Osteocyte (in vitro differentiated cells): ENCODE measurements around the gene APP. TPM values are rescaled to one million over a fixed set of nuclear protein-coding genes. Genes with fewer than 3 reads are reported as not detected.

Source experiments
- DNase-seq: peaks from one replicate; pipeline ENCODE4 v3.0.0; 2021; ENCODE audit warnings: mixed read lengths; ENCODE audit not compliant: unreplicated experiment; ENCODE audit errors: extremely low spot score
- H3K27ac Mint-ChIP-seq: one replicate; pipeline ENCODE4 v1.8.0; 2021; ENCODE audit warnings: mild to moderate bottlenecking, mixed read lengths; ENCODE audit not compliant: unreplicated experiment
- H3K27me3 Mint-ChIP-seq: one replicate; pipeline ENCODE4 v1.8.0; 2021; ENCODE audit warnings: mixed read lengths; ENCODE audit not compliant: unreplicated experiment
- H3K36me3 Mint-ChIP-seq: one replicate; pipeline ENCODE4 v1.8.0; 2021; ENCODE audit warnings: mixed read lengths; ENCODE audit not compliant: unreplicated experiment
- H3K4me1 Mint-ChIP-seq: one replicate; pipeline ENCODE4 v1.8.0; 2021; ENCODE audit warnings: mixed read lengths; ENCODE audit not compliant: unreplicated experiment
- H3K4me3 Mint-ChIP-seq: one replicate; pipeline ENCODE4 v1.8.0; 2021; ENCODE audit warnings: mild to moderate bottlenecking, moderate library complexity, mixed read lengths; ENCODE audit not compliant: unreplicated experiment
- H3K9me3 Mint-ChIP-seq: one replicate; pipeline ENCODE4 v1.8.0; 2021; ENCODE audit warnings: mixed read lengths; ENCODE audit not compliant: unreplicated experiment
- CTCF ChIP-seq: fragments of 200-600 bp; sonication (generic); IDR thresholded peaks from 2 replicates; pipeline ENCODE4 v1.5.0; 2021; ENCODE audit warnings: antibody characterized with exemption, mild to moderate bottlenecking, moderate library complexity
- total RNA-seq: library from RNA; stranded (reverse); gene quantifications from 2 replicates; pipeline ENCODE4 v1.2.1, GENCODE V29; 2021

Gene APP
- total RNA-seq, 1 donor from 2014 or later: 698 TPM

DNA sequence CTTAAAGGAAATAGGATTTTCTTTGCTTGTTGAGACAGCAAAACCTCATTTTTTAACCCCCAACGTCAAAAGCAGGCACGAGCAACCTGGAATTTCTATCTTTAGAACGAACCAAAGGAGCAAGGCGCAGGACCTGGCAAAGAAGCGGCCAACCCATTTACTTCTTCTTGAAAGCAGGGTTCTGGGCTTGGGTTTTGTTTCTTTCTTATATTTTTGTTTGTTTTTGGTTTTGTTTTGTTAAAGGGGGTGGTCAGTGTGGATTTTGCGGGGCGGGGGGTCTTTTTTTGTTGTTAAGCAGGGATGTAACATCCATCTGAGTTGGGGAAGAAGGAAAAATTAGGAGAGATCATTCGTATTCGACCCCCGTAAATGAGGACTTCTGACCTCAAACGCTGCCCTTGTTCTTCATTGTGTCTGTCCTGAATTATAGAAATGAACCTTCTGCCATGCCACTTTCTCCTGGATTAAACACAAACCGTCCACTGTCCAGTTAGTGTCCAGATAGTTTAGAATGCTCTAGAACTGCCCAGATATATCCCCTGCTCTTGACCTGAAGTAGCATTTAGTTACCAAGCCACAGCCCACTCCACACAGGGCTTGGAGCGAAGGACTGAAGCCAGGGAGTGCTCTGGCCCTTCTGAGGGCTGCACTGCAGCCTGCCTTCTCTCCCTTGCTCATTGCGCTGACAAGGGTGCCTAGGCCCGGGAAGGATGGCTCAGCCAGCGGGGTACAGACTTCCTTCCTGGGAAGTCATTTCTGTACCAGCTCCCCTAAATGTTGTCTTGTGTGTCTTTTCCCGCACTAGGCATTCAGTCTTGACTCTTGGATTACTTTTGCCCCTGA is 909 bp upstream of the APP start:
- Mint-ChIP-seq H3K27ac (no peak overlapping the region), H3K4me1 (peaks cover 28% of the 10 kb centered on the region), H3K4me3 (peak overlapping the region; percentile 97), H3K36me3 (no peaks in the 10 kb centered on the region), H3K27me3 (no peaks in the 10 kb centered on the region), H3K9me3 (no peaks in the 10 kb centered on the region)
- no peak for TF ChIP-seq CTCF
- no peak for DNase-seq

DNA sequence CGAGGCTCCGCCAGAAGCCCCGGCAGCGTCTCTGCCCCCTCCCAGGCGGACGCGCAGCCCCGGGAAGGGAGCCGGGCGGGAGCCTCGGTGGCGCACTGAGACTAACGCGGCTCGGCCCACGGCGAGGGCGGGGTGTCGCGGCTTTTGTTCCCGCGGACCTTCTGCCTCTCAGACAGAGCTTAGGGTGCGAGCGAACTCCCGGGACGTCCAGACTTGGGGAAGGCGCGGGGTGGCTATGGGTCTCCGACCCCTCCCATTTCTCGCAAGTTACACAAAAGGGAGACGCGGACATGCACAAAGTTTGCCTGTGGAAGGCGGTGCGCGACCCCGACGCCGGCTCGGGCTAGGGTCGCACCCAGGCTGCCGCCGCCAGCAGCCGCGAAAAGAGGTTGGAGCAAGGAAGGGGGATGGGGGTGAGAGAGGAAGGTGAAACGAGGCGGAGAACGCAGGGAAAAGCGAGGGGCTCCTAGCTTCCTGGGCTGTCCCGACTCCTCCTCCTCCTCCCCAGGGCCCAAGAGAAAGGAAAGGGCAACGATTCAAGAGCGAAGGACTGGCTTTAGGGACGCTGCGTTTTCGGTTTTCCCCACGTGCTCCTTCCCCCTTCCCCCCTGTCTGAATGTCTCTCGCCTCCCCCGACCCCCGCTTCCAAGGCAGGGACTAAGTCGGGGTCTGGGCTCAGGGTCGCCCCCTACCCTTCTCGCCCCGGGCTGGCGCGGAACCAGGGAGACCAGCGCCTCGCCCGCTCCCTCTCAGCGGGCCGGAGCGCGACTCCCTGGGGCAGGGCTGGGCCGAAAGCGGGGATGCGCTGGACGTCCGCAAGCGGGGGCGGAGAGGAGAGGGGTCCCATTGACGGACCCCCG is 729 bp downstream of the APP start:
- Mint-ChIP-seq H3K9me3 (no peaks in the 10 kb centered on the region), H3K36me3 (no peaks in the 10 kb centered on the region), H3K27ac (peak overlapping the region; percentile 86), H3K27me3 (no peaks in the 10 kb centered on the region), H3K4me3 (peak overlapping the region; percentile 97), H3K4me1 (peaks cover 41% of the 10 kb centered on the region)
- no peak for TF ChIP-seq CTCF
- DNase-seq: peak; percentile 86

DNA sequence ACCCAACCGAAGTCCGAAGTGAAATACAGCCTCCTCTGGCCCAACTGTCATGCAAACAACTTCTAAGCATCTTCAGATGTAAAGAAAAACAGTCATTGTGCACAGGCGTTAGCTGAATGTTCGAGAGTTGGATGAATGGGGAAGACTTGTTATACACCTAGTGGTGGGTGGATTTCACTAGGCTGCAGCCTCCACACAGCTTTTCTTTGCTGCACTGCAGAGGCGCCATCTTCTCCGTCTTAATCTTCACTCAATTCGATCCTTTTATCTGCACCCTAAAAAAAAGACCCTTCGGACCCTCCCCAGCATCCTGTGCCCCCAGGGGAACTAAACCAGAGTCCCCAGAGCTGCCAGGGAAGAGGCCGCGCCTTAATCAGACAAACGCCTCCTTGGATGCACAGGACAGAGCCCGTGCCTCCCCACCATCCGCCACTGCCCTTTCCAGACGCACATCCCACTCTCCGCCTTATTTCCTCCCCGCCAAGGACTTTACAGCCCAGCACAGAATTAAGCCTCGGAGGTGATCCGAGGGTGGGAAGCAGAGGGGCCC is 1.4 kb downstream of the APP start:
- no peaks in the 10 kb centered on the region for H3K9me3 Mint-ChIP-seq
- H3K36me3 Mint-ChIP-seq: no peaks in the 10 kb centered on the region
- TF ChIP-seq CTCF: peak; percentile 60
- peak overlapping the region; percentile 97 for H3K4me3 Mint-ChIP-seq
- DNase-seq: no peak
- H3K27me3 Mint-ChIP-seq: no peaks in the 10 kb centered on the region
- peak overlapping the region; percentile 86 for H3K27ac Mint-ChIP-seq
- peaks cover 43% of the 10 kb centered on the region for H3K4me1 Mint-ChIP-seq

GRCh38 chr21:26168371-26168770 is 2.2 kb downstream of the APP start:
- H3K27ac Mint-ChIP-seq: peak overlapping the region; percentile 86
- H3K9me3 Mint-ChIP-seq: no peaks in the 10 kb centered on the region
- no peaks in the 10 kb centered on the region for H3K36me3 Mint-ChIP-seq
- no peaks in the 10 kb centered on the region for H3K27me3 Mint-ChIP-seq
- no peak for DNase-seq
- TF ChIP-seq CTCF: no peak
- H3K4me3 Mint-ChIP-seq: peak overlapping the region; percentile 97
- peaks cover 46% of the 10 kb centered on the region for H3K4me1 Mint-ChIP-seq

DNA sequence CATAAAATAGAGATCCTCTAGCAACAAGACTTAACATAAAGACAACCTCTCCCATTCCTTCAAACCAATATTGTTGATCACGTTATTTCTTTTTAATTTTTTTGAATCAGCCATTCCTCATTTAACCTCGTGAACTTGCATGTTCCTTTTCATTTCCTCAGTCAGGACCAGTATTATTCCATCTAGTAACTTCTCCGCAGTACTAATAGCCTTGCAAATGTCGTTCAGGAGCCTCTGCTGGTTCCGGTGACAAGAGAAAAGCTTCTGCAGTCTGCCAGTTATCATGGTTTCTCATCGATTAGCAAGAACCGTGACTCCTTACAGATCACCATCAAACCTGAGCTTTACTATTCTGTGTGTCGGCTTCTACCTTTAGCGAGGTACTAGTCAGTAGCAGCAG is 3.0 kb downstream of the APP start:
- no peak for TF ChIP-seq CTCF
- Mint-ChIP-seq H3K27ac (peak overlapping the region; percentile 56), H3K4me3 (peak overlapping the region; percentile 63), H3K27me3 (no peaks in the 10 kb centered on the region), H3K4me1 (peaks cover 46% of the 10 kb centered on the region), H3K36me3 (no peaks in the 10 kb centered on the region), H3K9me3 (no peaks in the 10 kb centered on the region)
- DNase-seq: no peak
